PC-9 (cell line): ENCODE measurements around the gene PANK2. TPM values are rescaled to one million over a fixed set of nuclear protein-coding genes. Genes with fewer than 3 reads are reported as not detected.
"Not testable (repeated sequence)": the region's sequence is repeated elsewhere in the genome, so short reads cannot be mapped to it uniquely, and the experiment has no call there.

Source experiments
- BruUV-seq: library from RNA; stranded (reverse); fragments of 400-500 nt; replicated peaks from 2 replicates; lab custom pipeline; 2021; lab: Mats Ljungman, UMichigan
- CTCF ChIA-PET: fragments of 300-600 bp; sonication (Branson Sonifier 250); formaldehyde crosslinking; loops from one replicate; lab custom pipeline; 2022; ENCODE audit warnings: antibody characterized with exemption; lab: Charles Lee
- POLR2A ChIA-PET: fragments of 300-600 bp; sonication (Branson Sonifier 250); formaldehyde crosslinking; loops from one replicate; lab custom pipeline; 2022; ENCODE audit warnings: antibody characterized with exemption; ENCODE audit not compliant: unreplicated experiment; lab: Charles Lee
- DNase-seq, 2 experiments: peaks; one replicate each; pipeline versions ENCODE4 v3.0.0 to v3.0.0-alpha.2; 2015 to 2022; ENCODE audit warnings: mixed read lengths in 1 of 2
- H2AFZ ChIP-seq: fragments of 200-600 bp; sonication (generic); 2 replicates; pipeline ENCODE4 v1.8.1; 2017; ENCODE audit warnings: antibody characterized with exemption
- H3F3A ChIP-seq: fragments of 200-600 bp; sonication (generic); 2 replicates; pipeline ENCODE4 v1.8.1; 2017; ENCODE audit warnings: antibody characterized with exemption, mild to moderate bottlenecking, low read depth; ENCODE audit not compliant: insufficient read depth
- H3K27ac ChIP-seq: fragments of 200-600 bp; sonication (generic); 2 replicates; pipeline ENCODE4 v1.6.1; 2016; ENCODE audit warnings: mixed run types
- H3K27me3 ChIP-seq: fragments of 200-600 bp; sonication (generic); 2 replicates; pipeline ENCODE4 v1.6.1; 2016; ENCODE audit warnings: low read depth, mixed run types; ENCODE audit not compliant: insufficient read depth
- H3K36me3 ChIP-seq: fragments of 200-600 bp; sonication (generic); 2 replicates; pipeline ENCODE4 v1.6.1; 2016; ENCODE audit warnings: low read depth, mixed run types
- H3K4me1 ChIP-seq: fragments of 200-600 bp; sonication (generic); replicated peaks from 2 replicates; pipeline ENCODE4 v1.6.1; 2016; ENCODE audit warnings: mixed run types; ENCODE audit not compliant: insufficient read depth
- H3K4me2 ChIP-seq: fragments of 200-600 bp; sonication (generic); 2 replicates; pipeline ENCODE4 v1.6.1; 2017; ENCODE audit warnings: mixed run types
- H3K4me3 ChIP-seq: fragments of 200-600 bp; sonication (generic); 2 replicates; pipeline ENCODE4 v1.6.1; 2016; ENCODE audit warnings: mixed run types
- H3K79me2 ChIP-seq: fragments of 200-600 bp; sonication (generic); 2 replicates; pipeline ENCODE4 v1.6.1; 2017; ENCODE audit warnings: low read depth, mixed run types
- H3K9me2 ChIP-seq: fragments of 200-600 bp; sonication (generic); 2 replicates; pipeline ENCODE4 v1.8.1; 2017; ENCODE audit warnings: mild to moderate bottlenecking; ENCODE audit not compliant: insufficient read depth
- H3K9me3 ChIP-seq: fragments of 200-600 bp; sonication (generic); 2 replicates; pipeline ENCODE4 v1.8.1; 2016; ENCODE audit warnings: low read depth; ENCODE audit not compliant: insufficient read depth
- H4K20me1 ChIP-seq: fragments of 200-600 bp; sonication (generic); 2 replicates; pipeline ENCODE4 v1.8.1; 2017; ENCODE audit not compliant: insufficient read depth
- CTCF ChIP-seq: fragments of 200-600 bp; sonication (generic); conservative IDR thresholded peaks from 2 replicates; pipeline ENCODE4 v1.6.1; 2017; ENCODE audit warnings: mixed run types, antibody characterized with exemption, mild to moderate bottlenecking, moderate library complexity
- EZH2 ChIP-seq: fragments of 200-600 bp; sonication (generic); IDR thresholded peaks from 2 replicates; pipeline ENCODE4 v1.8.0; 2017; ENCODE audit warnings: antibody characterized with exemption, low read depth
- intact Hi-C: fragments of 100-400 bp; cut with micrococcal nuclease; formaldehyde crosslinking; loops from one replicate; pipeline ENCODE4 v1.10.0; 2022; ENCODE audit not compliant: unreplicated experiment
- total RNA-seq: library from RNA; stranded (reverse); gene quantifications from 2 replicates; pipeline ENCODE4 v1.2.3, GENCODE V29; 2021

The PANK2 gene
- total RNA-seq, 1 experiment from 2014 or later = 51.6 TPM

- Histone ChIP-seq H3K4me1 (no peaks in the 10 kb centered on the region), H4K20me1 (no peaks in the 10 kb centered on the region; the same call in 1 of the 2 replicates), H3K4me3 (no peak overlapping the region), H3F3A (peaks cover 13% of the 10 kb centered on the region; the same call in 1 of the 2 replicates), H3K79me2 (no peaks in the 10 kb centered on the region), H3K27ac (no peak overlapping the region), H3K9me2 (no peaks in the 10 kb centered on the region), H3K4me2 (no peak overlapping the region), H3K36me3 (peaks cover 26% of the 10 kb centered on the region; the same call in 1 of the 2 replicates), H2AFZ (no peak overlapping the region), H3K27me3 (no peaks in the 10 kb centered on the region), H3K9me3 (peaks cover 5% of the 10 kb centered on the region; the same call in 1 of the 2 replicates)
- CTCF ChIA-PET = no interaction called here
- POLR2A ChIA-PET = no interaction called here
- DNase-seq = no peak
- TF ChIP-seq EZH2 (no peak), CTCF (no peak)
- no TSS peak for BruUV-seq
- intact Hi-C loops = no loop called here
Measured at GRCh38 chr20:3935956-3936340, 46.8 kb downstream of the PANK2 start.

GRCh38 chr20:3937618-3938017 is 48.4 kb downstream of the PANK2 start:
- Histone ChIP-seq H3F3A (no peaks in the 10 kb centered on the region; the same call in 1 of the 2 replicates), H3K9me3 (peaks cover 5% of the 10 kb centered on the region; the same call in 1 of the 2 replicates), H3K4me1 (no peaks in the 10 kb centered on the region), H3K27ac (no peak overlapping the region), H3K79me2 (no peaks in the 10 kb centered on the region), H3K9me2 (no peaks in the 10 kb centered on the region), H3K27me3 (no peaks in the 10 kb centered on the region), H3K36me3 (peaks cover 28% of the 10 kb centered on the region; the same call in 1 of the 2 replicates), H3K4me2 (no peak overlapping the region), H4K20me1 (no peaks in the 10 kb centered on the region), H3K4me3 (no peak overlapping the region), H2AFZ (no peak overlapping the region)
- TF ChIP-seq CTCF = no peak
- no TSS peak for BruUV-seq
- DNase-seq = no peak
- intact Hi-C loops = no loop called here
- POLR2A ChIA-PET = no interaction called here
- CTCF ChIA-PET = no interaction called here

GRCh38 chr20:3940905-3941304 is 51.7 kb downstream of the PANK2 start:
- H4K20me1 ChIP-seq = no peaks in the 10 kb centered on the region
- H3K27ac ChIP-seq = no peak overlapping the region
- CTCF ChIA-PET = no interaction called here
- H3K27me3 ChIP-seq = no peaks in the 10 kb centered on the region
- 0 out of 2 replicates have a peak, but pooled peaks cover 6% of the 10 kb centered on the region for H3F3A ChIP-seq
- no peak overlapping the region for H3K4me2 ChIP-seq
- peaks cover 5% of the 10 kb centered on the region; the same call in 1 of the 2 replicates for H3K9me3 ChIP-seq
- H3K36me3 ChIP-seq = peaks cover 47% of the 10 kb centered on the region
- H3K4me3 ChIP-seq = no peak overlapping the region
- no peaks in the 10 kb centered on the region for H3K4me1 ChIP-seq
- POLR2A ChIA-PET = no interaction called here
- DNase-seq = peak in 1 of 2 experiments; percentile 9
- TF ChIP-seq EZH2 (no peak), CTCF (no peak)
- no TSS peak for BruUV-seq
- H3K79me2 ChIP-seq = no peaks in the 10 kb centered on the region
- intact Hi-C loops = no loop called here
- no peaks in the 10 kb centered on the region for H3K9me2 ChIP-seq
- no peak overlapping the region for H2AFZ ChIP-seq

GRCh38 chr20:3946666-3947065 is 57.5 kb downstream of the PANK2 start:
- H4K20me1 ChIP-seq, DNase-seq, H3K4me2 ChIP-seq, H2AFZ ChIP-seq, H3K27ac ChIP-seq, H3K4me3 ChIP-seq, intact Hi-C loops, H3K9me3 ChIP-seq, POLR2A ChIA-PET, H3K79me2 ChIP-seq, H3K9me2 ChIP-seq, H3K27me3 ChIP-seq, BruUV-seq, CTCF ChIA-PET, H3K4me1 ChIP-seq: not testable (repeated sequence)
- Histone ChIP-seq H3F3A (peaks cover 15% of the 10 kb centered on the region; the same call in 1 of the 2 replicates), H3K36me3 (peaks cover 24% of the 10 kb centered on the region)
